B cell (primary cell): ENCODE results near the gene GFPT1.

ENCODE experiments used
- EZH2 ChIP-seq: IDR thresholded peaks from 2 replicates; pipeline ENCODE4 v1.6.1; 2012; ENCODE audit warnings: borderline replicate concordance, low read depth, mild to moderate bottlenecking, moderate library complexity, low read length; ENCODE audit not compliant: insufficient read depth, poor library complexity, severe bottlenecking
- TF ChIP-seq, protein P1 (sequence below): fragments of 200-600 bp; IDR thresholded peaks from one replicate; pipeline ENCODE4 v1.8.0; 2022; ENCODE audit warnings: antibody characterized with exemption, mild to moderate bottlenecking

DNA sequence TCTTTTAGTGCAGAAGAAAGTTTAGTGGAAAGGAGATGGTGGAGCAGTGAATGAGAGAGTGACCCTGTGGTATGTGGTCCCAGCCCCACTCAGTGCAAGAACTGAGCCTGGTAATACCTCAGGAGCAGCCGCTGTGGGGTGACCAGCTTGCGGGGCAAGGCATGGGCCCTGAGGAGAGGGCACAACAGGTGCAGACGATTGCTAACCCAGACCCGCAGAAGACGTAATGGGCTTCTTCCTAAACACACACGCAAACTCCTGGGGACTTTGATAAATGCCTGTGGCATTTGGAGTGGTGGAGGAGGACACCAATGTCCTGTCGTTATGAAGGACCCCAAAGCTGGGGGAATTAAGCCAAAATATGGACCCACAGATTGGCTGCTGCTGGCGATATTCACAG lies 78.7 kb downstream of the GFPT1 start:
- TF ChIP-seq, protein P1, sequence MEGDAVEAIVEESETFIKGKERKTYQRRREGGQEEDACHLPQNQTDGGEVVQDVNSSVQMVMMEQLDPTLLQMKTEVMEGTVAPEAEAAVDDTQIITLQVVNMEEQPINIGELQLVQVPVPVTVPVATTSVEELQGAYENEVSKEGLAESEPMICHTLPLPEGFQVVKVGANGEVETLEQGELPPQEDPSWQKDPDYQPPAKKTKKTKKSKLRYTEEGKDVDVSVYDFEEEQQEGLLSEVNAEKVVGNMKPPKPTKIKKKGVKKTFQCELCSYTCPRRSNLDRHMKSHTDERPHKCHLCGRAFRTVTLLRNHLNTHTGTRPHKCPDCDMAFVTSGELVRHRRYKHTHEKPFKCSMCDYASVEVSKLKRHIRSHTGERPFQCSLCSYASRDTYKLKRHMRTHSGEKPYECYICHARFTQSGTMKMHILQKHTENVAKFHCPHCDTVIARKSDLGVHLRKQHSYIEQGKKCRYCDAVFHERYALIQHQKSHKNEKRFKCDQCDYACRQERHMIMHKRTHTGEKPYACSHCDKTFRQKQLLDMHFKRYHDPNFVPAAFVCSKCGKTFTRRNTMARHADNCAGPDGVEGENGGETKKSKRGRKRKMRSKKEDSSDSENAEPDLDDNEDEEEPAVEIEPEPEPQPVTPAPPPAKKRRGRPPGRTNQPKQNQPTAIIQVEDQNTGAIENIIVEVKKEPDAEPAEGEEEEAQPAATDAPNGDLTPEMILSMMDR: no peak
- TF ChIP-seq EZH2: no peak
